Transverse colon (tissue), 4 donors: ENCODE measurements around the gene DACT3. TPM values are rescaled to one million over a fixed set of nuclear protein-coding genes. Genes with fewer than 3 reads are reported as not detected.

Source experiments
- DNase-seq: peaks from one replicate; pipeline ENCODE4 v3.0.0-alpha.2; 2019
- H3K27ac ChIP-seq, 4 donors: fragments of 200-600 bp; sonication (generic); 2 replicates each; pipeline ENCODE4 v1.5.1; 2016 to 2018; ENCODE audit warnings: inconsistent platforms in 4 of 4
- H3K27me3 ChIP-seq: fragments of 200-600 bp; sonication (generic); 2 replicates; pipeline ENCODE4 v1.5.1; 2017; ENCODE audit warnings: inconsistent platforms
- H3K36me3 ChIP-seq, 4 donors: fragments of 200-600 bp; sonication (generic); 2 replicates each; pipeline ENCODE4 v1.5.1; 2017 to 2019; ENCODE audit warnings: inconsistent platforms in 4 of 4
- H3K4me1 ChIP-seq, 4 donors: fragments of 200-600 bp; sonication (generic); 2 replicates each; pipeline ENCODE4 v1.5.1; 2017 to 2020; ENCODE audit warnings: inconsistent platforms in 4 of 4
- H3K4me3 ChIP-seq, 4 donors: fragments of 200-600 bp; sonication (generic); 1 replicate in 1 of 4; 2 replicates in 3 of 4; pipeline versions ENCODE4 v1.5.1 to v1.6.1; 2017 to 2019; ENCODE audit warnings: inconsistent platforms in 4 of 4
- H3K9me3 ChIP-seq, 2 donors: fragments of 200-600 bp; sonication (generic); 2 replicates each; pipeline ENCODE4 v1.5.1; 2017 to 2019; ENCODE audit warnings: inconsistent platforms in 2 of 2
- EP300 ChIP-seq: sonication (generic); formaldehyde crosslinking; IDR thresholded peaks from one replicate; pipeline ENCODE4 v1.6.1; 2017; ENCODE audit warnings: antibody characterized with exemption, low read depth
- POLR2A ChIP-seq: fragments of 450-650 bp; IDR thresholded peaks from one replicate; pipeline ENCODE4 v1.6.1; 2016; ENCODE audit warnings: antibody characterized with exemption, mild to moderate bottlenecking, moderate library complexity
- POLR2AphosphoS5 ChIP-seq, 3 donors: sonication (generic); formaldehyde crosslinking; IDR thresholded peaks; one replicate each; pipeline ENCODE4 v1.6.1; 2016; ENCODE audit warnings: antibody characterized with exemption in 3 of 3
- WGBS, 2 donors: methylation state at CpG; one replicate each; pipeline ENCODE4 v1.1.5; 2018; ENCODE audit warnings: low coverage in 1 of 2; 5-methylcytosine and 5-hydroxymethylcytosine counted together
- in situ Hi-C, 4 donors: fragments of 200-750 bp; cut with MboI; loops; one replicate each; pipeline versions ENCODE4 v1.15.0 to v1.15.1; 2017; ENCODE audit warnings: low sequenced_read_pairs in 3 of 4, low pct_ligation_motif_present in 1 of 4, low pct_unique_long_range_greater_than_20kb in 1 of 4
- intact Hi-C: fragments of 100-400 bp; cut with DNase I; formaldehyde crosslinking; loops from one replicate; pipeline ENCODE4 v1.15.1; 2023; ENCODE audit warnings: low total_unique reads
- total RNA-seq, 4 donors: library from RNA; depleted of rRNA; stranded (reverse); fragments of >200 nt; gene quantifications; one replicate each; pipeline ENCODE4 v1.1.0, GENCODE V29; 2016
- TF ChIP-seq, protein P1 (sequence below), 5 experiments: fragments of 200-600 bp in 3 of 5; fragments of 450-650 bp in 2 of 5; sonication (generic) in 3 of 5; IDR thresholded peaks; 1 replicate in 2 of 5; 2 replicates in 3 of 5; pipeline ENCODE4 v1.5.1; 2016 to 2017; ENCODE audit warnings: antibody characterized with exemption in 5 of 5, inconsistent platforms in 3 of 5, mild to moderate bottlenecking in 2 of 5, moderate library complexity in 1 of 5

The DACT3 gene
- total RNA-seq, 4 donors from 2014 or later = 5.3 to 27.1 (median 7.5) TPM

DNA sequence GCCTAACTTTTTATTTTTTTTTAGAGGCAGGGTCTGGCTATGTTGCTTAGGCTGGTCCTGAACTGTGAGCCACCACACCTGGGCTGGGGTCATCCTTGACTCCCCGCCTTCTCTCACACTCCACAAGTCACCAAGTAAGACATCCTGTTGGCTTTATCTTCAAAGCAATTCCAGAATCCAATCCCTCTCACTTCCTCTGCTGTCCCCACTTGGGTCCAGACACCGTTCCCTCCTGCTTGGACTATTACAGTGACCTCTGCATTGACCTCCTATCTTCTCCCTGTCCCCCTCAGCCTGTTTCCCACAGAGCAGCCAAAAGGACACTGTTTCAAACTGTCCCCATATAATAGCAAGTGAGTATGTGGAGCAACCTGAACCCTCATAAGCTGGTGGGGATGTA is 20.3 kb downstream of the DACT3 start:
- TF ChIP-seq, protein P1, sequence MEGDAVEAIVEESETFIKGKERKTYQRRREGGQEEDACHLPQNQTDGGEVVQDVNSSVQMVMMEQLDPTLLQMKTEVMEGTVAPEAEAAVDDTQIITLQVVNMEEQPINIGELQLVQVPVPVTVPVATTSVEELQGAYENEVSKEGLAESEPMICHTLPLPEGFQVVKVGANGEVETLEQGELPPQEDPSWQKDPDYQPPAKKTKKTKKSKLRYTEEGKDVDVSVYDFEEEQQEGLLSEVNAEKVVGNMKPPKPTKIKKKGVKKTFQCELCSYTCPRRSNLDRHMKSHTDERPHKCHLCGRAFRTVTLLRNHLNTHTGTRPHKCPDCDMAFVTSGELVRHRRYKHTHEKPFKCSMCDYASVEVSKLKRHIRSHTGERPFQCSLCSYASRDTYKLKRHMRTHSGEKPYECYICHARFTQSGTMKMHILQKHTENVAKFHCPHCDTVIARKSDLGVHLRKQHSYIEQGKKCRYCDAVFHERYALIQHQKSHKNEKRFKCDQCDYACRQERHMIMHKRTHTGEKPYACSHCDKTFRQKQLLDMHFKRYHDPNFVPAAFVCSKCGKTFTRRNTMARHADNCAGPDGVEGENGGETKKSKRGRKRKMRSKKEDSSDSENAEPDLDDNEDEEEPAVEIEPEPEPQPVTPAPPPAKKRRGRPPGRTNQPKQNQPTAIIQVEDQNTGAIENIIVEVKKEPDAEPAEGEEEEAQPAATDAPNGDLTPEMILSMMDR (IDR thresholded peaks at IDR 0.05) = no peak
- TF ChIP-seq POLR2AphosphoS5 (IDR thresholded peaks at IDR 0.05) (no peak), EP300 (no peak), POLR2A (no peak)
- in situ Hi-C loops = no loop called here
- WGBS, 2 donors = 50 to 63% methylated on average over 1 to 2 of the region's 2 CpGs
- Histone ChIP-seq H3K36me3 (no peaks in the 10 kb centered on the region), H3K27ac (peak overlapping the region in 3 of 4 donors; percentile 82 to 94 (median 86)), H3K27me3 (peaks cover 46% of the 10 kb centered on the region), H3K4me1 (peaks cover 10 to 26% (median 23%) of the 10 kb centered on the region in 4 donors), H3K4me3 (no peak overlapping the region), H3K9me3 (no peaks in the 10 kb centered on the region)
- intact Hi-C loops = no loop called here
- DNase-seq = no peak

DNA sequence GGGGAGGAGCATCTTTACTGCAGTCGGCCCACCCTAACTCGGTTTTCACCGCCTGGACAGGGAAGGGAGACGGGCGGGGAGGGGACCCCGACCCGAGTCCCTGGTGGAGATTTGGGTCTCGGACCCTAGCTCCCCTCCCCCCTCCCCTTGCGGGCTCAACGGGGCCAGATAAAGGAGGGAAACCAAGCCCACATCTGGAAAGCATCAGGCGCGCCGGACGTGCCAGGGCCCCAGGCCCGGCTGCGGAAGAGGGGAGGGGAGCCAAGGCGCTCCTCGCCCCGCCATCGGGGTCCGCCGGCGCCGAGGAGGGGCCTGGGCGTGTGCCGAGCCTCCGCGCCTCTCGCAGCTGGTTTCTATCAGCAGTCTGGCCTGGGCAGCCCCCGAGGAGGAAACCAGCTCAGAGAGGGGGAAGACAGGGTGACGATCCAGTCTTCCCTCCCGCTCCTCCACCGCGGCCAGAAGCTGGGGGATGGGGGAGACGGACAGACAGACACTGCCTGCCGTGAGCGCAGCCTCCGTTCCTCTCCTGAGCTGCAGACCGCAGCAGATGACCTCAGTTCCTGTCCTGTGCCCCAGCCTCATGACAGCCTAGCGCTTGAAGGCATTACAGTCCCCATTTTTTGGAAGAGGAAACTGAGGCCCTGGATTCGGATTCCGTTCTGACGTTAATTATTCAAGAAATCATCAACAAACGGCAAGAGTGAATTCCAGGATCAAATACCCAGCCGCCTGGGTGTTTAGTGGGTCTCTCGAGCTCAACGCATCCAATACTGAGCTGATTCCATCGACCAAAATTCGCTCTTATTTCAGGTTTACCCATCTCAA is 21.4 kb downstream of the DACT3 start:
- Histone ChIP-seq H3K27me3 (peaks cover 53% of the 10 kb centered on the region), H3K4me3 (peak overlapping the region; percentile 21 to 49 (median 36)), H3K4me1 (peaks cover 6 to 27% (median 25%) of the 10 kb centered on the region in 4 donors), H3K27ac (peak overlapping the region; percentile 73 to 94 (median 84)), H3K9me3 (no peaks in the 10 kb centered on the region), H3K36me3 (no peaks in the 10 kb centered on the region)
- no peak for TF ChIP-seq EP300
- no peak for TF ChIP-seq POLR2A
- TF ChIP-seq, protein P1 (IDR thresholded peaks at IDR 0.05) = no peak
- peak; percentile 46 to 74 (median 51) for TF ChIP-seq POLR2AphosphoS5 (IDR thresholded peaks at IDR 0.05)
- intact Hi-C loops (no loop called here), in situ Hi-C loops (no loop called here)
- DNase-seq = peak; percentile 48
- 9% methylated on average over 41 of the region's 49 CpGs; no CpG with 5 or more reads in 1 of the 2 donors for WGBS, 2 donors

- Histone ChIP-seq H3K36me3 (no peaks in the 10 kb centered on the region), H3K27me3 (peaks cover 68% of the 10 kb centered on the region), H3K9me3 (no peaks in the 10 kb centered on the region), H3K4me1 (peaks cover 9 to 43% (median 37%) of the 10 kb centered on the region in 4 donors), H3K4me3 (no peak overlapping the region), H3K27ac (no peak overlapping the region)
- TF ChIP-seq, protein P1 (IDR thresholded peaks at IDR 0.05) = no peak
- no peak for TF ChIP-seq EP300
- no peak for TF ChIP-seq POLR2A
- intact Hi-C loops = no loop called here
- in situ Hi-C loops = no loop called here
- DNase-seq = no peak
- 64 to 78% methylated on average over 10 to 14 of the region's 14 CpGs for WGBS, 2 donors
These were observed 23.8 kb downstream of the DACT3 start for GRCh38 chr19:46637224-46637623.

DNA sequence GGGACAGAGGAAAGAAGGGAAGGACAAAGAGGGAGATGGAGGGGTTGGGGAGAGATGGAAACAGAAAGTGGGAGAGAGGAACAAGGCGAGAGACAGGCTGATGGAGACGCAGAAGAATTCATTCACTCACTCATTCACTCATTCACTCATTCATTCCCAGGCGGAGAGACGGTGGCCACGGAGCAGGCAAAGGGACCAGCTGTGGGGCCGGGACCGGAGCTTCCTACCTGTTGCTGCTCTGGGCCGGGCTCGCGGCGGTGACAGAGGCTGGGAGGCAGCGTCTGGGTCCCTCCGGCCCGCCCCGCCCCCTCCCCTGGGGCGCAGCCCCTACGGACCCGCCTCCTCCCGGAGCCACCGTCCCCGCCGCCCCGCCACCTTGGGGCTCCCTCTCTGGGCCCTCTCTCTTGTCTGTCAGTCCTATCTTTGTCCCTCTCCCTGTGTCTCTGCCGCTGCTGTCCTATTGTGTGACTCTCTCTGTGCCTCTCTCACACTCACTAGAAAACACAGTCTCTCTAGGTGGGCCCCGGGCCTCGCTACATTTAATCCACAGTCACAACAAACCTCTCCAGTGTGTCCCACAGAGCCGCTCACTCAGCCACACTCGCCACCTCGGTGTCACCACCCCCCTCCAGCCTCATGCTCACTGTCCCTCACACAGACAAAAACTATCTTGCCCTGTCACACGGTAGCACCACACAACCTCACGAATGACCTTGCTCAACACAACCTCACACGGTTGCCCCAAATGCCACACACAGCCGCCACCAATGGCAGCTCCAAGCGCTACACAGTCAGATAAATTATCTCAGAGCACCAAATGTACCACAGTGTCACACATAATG is 24.8 kb downstream of the DACT3 start, which contains the start of gene GNG8:
GNG8 (minus strand) TSS at position 283 of the 842 bp plus-strand sequence. CDS start 1,520 bp downstream, outside the sequence.
- intact Hi-C loops = no loop called here
- DNase-seq = no peak
- H3K27me3 ChIP-seq = peaks cover 74% of the 10 kb centered on the region
- H3K4me1 ChIP-seq = peaks cover 9 to 43% (median 37%) of the 10 kb centered on the region in 4 donors
- H3K9me3 ChIP-seq = no peaks in the 10 kb centered on the region
- H3K27ac ChIP-seq = peak within 1 kb of the TSS in 1 of 4 donors; percentile 30
- H3K4me3 ChIP-seq = no peak within 1 kb of the TSS
- in situ Hi-C loops = no loop called here
- TF ChIP-seq, protein P1 (IDR thresholded peaks at IDR 0.05) = no peak
- no peak for TF ChIP-seq POLR2A
- TF ChIP-seq POLR2AphosphoS5 (IDR thresholded peaks at IDR 0.05) = no peak
- TF ChIP-seq EP300 = no peak
- H3K36me3 ChIP-seq = no peaks in the 10 kb centered on the region
- WGBS, 2 donors = 28 to 39% methylated on average over 8 to 28 of the region's 34 CpGs
